GM21786 (cell line): ENCODE results near the gene ZBTB33.

ENCODE experiments used
- ATAC-seq: cut with Tn5 transposase; IDR thresholded peaks from one replicate; pipeline ENCODE4 v1.9.1; 2021; ENCODE audit not compliant: unreplicated experiment

The ZBTB33 gene

DNA sequence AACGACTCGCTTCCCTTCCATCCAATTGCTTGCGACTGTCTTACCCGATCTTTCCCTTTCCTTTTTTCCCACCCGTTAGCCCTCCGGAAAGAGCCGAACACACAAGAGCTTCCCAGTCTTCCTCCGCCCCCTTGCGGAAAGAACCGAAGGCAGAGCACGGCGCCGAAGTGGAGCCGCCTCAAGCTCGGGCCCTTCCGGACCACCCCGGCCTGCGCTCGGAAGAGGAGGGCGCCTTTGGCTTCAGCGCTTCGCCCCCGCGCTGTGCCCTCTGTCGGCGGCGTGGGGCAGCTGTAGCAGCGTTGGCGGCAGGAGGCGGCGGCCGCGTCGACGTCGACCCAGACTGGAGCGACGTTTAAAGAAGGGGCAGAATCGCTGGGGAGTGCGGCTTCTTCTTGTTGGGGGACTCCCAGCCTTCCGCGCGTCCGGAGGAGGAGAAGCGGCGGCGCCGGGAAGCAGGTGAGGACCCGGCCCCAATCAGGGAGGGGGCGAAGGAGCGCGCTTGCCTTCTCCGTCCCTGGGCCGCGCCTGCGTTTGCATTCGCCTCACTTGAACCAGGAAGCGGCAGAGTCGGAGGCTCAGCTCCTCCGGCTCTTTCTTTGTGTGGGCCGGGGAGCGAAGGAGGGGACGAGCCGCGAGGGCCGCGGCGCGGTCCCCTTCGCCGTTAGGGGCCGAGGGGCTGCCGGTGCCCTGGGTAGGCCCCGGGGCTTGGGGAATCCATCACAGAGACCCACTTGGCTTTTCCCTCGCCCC is at the start of gene ZBTB33:
Gene ZBTB33 (plus strand): TSS at position 291 of the 750 bp plus-strand sequence. CDS start 2,604 bp downstream, outside the sequence.
- ATAC-seq: peak; percentile 94

GRCh38 chrX:120200851-120201250 is 49.8 kb upstream of the ZBTB33 start:
- no peak for ATAC-seq

GRCh38 chrX:120205816-120206753 is 44.5 kb upstream of the ZBTB33 start:
- ATAC-seq: no peak

DNA sequence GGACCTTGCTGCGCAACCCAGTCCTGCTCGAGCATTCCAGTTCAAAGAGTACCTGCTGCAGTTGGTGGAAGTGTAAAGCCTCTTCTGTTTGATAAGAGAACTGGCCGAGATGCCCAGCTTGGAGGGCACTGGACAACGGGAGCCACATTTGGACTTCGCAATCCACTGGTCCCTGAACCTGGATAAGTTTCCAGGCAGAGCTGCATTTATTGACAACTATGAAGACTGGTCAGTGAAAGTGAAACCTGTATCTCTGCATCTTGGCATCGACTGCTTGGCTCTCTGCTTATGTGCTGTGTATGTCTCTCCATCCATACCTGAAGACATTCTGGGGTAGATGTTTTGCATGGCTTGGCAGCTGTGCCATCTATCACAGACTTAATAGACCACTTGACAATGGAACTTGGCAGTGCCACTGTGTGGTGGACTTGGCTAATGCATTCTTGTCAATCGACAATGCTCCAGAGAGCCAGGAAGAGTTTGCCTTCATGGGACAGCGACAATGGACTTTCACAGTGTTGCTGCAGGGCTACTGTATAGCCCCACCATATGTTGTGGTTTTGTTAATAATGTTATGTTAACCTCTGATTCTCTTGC is 43.5 kb upstream of the ZBTB33 start:
- ATAC-seq: no peak

DNA sequence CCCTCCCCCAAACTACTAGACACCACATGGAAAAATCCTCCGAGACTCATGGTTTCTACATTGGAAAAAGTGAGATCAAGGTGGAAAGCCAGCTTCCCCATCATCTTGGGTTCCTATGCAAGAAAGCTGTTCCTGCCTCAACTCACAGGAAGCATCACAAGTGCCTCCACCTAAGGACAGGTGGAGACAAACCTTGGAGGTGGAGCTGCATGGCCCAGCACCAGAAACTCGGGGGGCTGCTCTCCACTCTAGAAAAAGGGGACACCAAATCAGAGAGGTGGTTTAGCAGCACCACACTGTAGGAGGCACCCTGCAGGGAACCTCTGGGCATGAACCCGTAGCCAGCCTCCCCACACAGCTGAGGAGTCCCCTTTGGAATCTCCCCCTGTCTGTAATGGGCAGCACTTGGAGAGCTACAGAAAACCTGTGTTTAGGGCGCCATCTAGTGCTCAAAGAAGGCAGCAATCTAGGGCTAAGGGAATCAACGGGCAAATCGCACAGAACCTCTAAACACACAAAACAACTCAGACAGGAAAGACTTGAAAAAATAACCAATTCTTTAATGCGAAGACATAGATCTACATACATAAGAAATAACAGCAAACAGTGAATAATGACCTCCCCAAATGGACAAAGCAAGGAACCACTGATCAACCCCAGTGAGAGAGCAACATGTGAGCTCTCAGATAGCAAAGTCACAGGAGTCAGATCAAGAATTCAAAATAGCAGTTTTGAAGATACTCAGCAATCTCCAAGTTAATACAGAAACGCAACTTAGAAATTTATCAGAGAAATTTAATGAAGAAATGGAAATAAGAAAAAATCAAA is 37.0 kb upstream of the ZBTB33 start:
- ATAC-seq: peak; percentile 78

GRCh38 chrX:120223374-120223773 is 27.2 kb upstream of the ZBTB33 start:
- ATAC-seq: no peak

GRCh38 chrX:120224388-120224787 is 26.2 kb upstream of the ZBTB33 start:
- no peak for ATAC-seq

GRCh38 chrX:120228187-120228908 is 22.3 kb upstream of the ZBTB33 start:
- no peak for ATAC-seq

DNA sequence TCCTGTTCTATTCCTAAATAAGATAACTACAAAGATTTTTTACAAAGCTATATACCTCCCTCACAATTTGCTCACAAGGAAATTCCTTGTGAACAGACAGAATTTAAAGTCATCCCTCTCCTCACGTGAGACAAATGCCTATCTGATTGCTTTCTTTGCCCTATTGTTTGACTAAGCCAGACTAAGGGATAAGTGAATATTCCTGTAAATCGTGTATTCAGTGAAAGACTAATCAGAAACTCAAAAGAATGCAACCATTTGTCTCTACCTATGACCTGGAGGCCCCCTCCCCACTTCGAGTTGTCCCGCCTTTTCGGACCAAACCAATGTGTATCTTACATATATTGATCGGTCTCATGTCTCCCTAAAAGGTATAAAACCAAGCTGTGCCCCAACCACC is 15.3 kb upstream of the ZBTB33 start:
- ATAC-seq: no peak

DNA sequence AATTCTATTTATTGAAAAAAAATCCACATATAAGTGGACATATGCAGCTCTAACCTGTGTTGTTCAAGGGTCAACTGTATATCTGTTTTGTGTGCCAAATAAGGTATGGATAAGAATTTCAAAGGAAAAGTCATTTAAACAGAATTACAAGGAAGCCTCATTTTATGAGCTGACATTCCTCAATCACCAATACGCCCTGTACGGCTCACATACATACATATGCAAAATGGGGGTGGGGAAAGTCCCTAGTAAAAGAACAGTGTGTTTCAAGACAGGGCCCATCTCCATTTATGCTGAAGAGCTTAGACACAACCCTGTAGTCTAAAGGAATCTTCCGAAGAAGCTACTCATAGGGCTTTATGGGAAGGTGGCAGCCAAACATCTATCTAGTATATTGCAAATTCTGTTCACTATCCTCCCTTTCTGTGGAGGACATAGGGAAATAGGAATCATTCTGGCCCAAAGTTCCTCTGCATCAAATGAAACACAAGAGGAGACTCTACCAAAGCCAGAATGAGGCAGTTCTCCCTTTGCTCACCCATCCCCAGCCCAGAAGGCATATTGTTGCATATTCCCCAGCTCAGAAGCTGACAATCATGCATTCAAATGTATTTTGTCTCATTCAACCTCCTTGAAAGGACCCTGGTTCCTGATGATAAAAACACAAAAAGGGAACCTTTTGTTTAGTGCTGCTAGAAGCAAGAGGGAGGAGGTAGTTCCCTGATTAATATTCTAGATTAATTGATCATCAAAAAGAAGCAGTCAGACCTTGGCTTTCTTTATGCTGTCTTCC is 13.7 kb upstream of the ZBTB33 start:
- ATAC-seq: no peak

DNA sequence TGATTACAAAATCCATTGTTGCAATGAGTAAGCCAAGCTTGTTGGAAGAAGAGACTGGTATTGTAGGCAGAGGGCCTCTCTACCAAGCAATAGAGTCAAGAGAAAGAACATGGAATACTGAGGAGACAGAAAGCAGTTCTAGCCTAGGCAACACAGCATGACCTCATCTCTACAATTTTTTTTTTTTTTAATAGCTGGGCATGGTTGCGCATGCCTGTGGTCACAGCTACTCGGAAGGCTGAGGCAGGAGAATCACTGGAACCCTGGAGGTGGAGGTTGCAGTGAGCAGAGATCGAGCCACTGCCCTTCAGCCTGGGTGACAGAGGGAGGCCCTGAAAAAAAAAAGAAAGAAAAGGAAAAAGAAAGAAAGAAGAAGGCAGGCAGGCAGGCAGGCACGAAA is 11.7 kb upstream of the ZBTB33 start:
- ATAC-seq: no peak

- no peak for ATAC-seq
Observed at GRCh38 chrX:120242813-120243212, 7.8 kb upstream of the ZBTB33 start.

DNA sequence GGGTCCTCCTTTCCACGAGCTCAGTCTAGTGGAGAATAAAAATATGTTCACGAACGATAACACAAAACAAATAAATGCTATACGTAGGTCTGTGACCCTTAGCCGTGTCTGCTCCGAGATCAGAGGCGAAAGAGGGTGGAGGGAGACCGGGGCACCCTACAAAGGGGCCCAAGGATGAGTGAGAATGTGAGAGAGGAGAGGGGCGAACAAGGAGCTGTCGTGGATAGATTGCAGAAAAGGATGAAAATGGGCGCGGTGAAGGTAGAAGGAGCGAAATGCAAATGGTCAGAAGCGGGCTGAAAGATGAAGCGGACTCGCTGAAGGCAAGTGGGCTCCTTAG is 6.2 kb upstream of the ZBTB33 start:
- peak; percentile 12 for ATAC-seq

DNA sequence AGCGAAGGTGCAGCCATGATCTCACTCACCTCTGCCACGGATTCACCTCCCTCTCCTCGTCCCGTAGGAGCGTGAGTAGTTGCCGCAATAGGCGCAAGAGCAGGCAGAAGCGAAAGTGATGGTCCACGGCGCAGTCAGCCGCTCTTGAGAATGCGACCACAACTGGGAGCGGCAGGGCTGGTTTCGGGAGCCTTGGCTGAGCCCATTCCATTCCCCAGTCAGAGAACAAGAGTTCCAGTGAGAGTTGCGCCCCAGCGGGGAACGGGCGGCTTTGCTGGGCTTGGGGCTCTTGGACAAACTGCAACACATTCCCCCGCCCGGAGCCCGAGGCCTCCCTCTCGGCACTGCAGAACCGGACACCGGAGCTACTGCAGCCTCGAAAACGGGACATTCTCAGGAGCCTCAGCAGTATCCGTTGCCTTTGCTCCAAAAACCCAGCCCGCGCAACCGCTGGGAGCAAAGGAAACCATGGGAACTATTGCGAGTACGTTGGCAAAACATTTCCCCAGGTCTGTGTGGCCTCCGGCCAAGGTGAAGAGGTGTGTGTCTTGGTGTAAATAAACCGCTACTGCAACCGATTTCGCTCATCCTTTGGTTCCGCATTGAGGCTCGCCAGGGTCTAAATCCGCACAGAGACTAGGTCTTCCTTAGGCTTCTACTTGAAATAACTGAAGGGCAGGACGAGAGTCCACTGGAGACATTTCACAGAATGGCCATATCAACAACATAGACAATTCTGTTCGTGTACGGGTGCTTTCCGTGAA is 5.7 kb upstream of the ZBTB33 start:
- peak; percentile 66 for ATAC-seq

- ATAC-seq: no peak
Observed at GRCh38 chrX:120251471-120252011, 929 bp downstream of the ZBTB33 start.

- ATAC-seq: no peak
Observed at GRCh38 chrX:120253784-120254183, 3.2 kb downstream of the ZBTB33 start.

DNA sequence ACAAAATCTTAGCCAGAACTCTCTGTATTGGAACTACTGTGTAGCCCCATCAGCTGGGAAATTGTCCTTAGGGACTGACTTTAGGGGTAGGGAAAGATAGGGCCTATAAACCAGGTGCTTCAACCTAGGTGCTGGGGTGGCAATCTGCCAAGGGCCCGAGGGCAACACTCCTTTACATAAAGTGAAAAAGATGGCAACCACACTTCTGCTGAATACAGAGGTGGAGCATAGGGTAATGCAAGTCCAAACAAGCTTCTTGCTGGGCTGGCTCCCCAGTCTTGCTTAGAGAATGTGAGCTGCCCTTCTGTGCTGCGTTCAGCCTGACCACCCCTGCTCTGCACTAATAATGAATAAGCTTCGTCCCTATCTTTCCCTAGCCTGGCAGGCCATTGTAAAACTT is 9.8 kb downstream of the ZBTB33 start:
- ATAC-seq: no peak
